HL-60 (cell line): ENCODE measurements around the gene CCL1.

Source experiments
- DNase-seq, 2 experiments: peaks; one replicate each; pipeline ENCODE4 v3.0.0-alpha.2; 2010 to 2020; ENCODE audit warnings: low read depth in 1 of 2, low spot score in 1 of 2
- H3K27ac ChIP-seq: fragments of 250-450 bp; sonication (Bioruptor Pico); replicated peaks from 2 replicates; pipeline ENCODE4 v1.5.1; 2020; ENCODE audit warnings: mild to moderate bottlenecking, moderate library complexity
- H3K27me3 ChIP-seq: fragments of 250-450 bp; sonication (Bioruptor Pico); 2 replicates; pipeline ENCODE4 v1.5.1; 2021; ENCODE audit warnings: mild to moderate bottlenecking, moderate library complexity; ENCODE audit not compliant: insufficient read depth, poor library complexity, severe bottlenecking
- H3K4me3 ChIP-seq: replicated peaks from 2 replicates; pipeline ENCODE4 v1.5.1; 2011; ENCODE audit warnings: mild to moderate bottlenecking, control low read depth, low read length; ENCODE audit not compliant: insufficient read depth
- CTCF ChIP-seq: IDR thresholded peaks from one replicate; pipeline ENCODE4 v1.5.1; 2011; ENCODE audit warnings: low read length, control low read depth, inconsistent platforms; ENCODE audit not compliant: insufficient read depth
- GABPA ChIP-seq: IDR thresholded peaks from 2 replicates; pipeline ENCODE4 v1.6.1; 2012; ENCODE audit warnings: low read depth
- POLR2AphosphoS5 ChIP-seq: IDR thresholded peaks from 2 replicates; pipeline ENCODE4 v1.6.1; 2012; ENCODE audit warnings: low read depth
- REST ChIP-seq: IDR thresholded peaks from 2 replicates; pipeline ENCODE4 v1.6.1; 2012; ENCODE audit warnings: low read depth; ENCODE audit not compliant: insufficient replicate concordance
- SPI1 ChIP-seq: IDR thresholded peaks from 2 replicates; pipeline ENCODE4 v1.6.1; 2012; ENCODE audit warnings: low read depth, mild to moderate bottlenecking, borderline replicate concordance

Gene CCL1

GRCh38 chr17:34397265-34397664, 34.2 kb upstream of the CCL1 start:
- H3K27me3 ChIP-seq: no peaks in the 10 kb centered on the region
- no peak overlapping the region for H3K27ac ChIP-seq
- no peak overlapping the region for H3K4me3 ChIP-seq
- DNase-seq: no peak
- no peak for TF ChIP-seq REST
- no peak for TF ChIP-seq POLR2AphosphoS5
- TF ChIP-seq CTCF: no peak
- TF ChIP-seq GABPA: no peak
- no peak for TF ChIP-seq SPI1

GRCh38 chr17:34393401-34393800, 30.4 kb upstream of the CCL1 start:
- Histone ChIP-seq H3K27ac (no peak overlapping the region), H3K4me3 (no peak overlapping the region), H3K27me3 (no peaks in the 10 kb centered on the region)
- TF ChIP-seq REST (no peak), GABPA (no peak), SPI1 (no peak), CTCF (no peak), POLR2AphosphoS5 (no peak)
- no peak for DNase-seq

GRCh38 chr17:34391241-34391640, 28.2 kb upstream of the CCL1 start:
- Histone ChIP-seq H3K4me3 (no peak overlapping the region), H3K27me3 (no peaks in the 10 kb centered on the region), H3K27ac (no peak overlapping the region)
- DNase-seq: no peak
- no peak for TF ChIP-seq POLR2AphosphoS5
- TF ChIP-seq SPI1: no peak
- no peak for TF ChIP-seq GABPA
- no peak for TF ChIP-seq CTCF
- TF ChIP-seq REST: no peak
